Dermis blood vessel endothelial cell (primary cell): Measurements from ENCODE around the gene MAP1LC3B2. TPM values are rescaled to one million over a fixed set of nuclear protein-coding genes. Genes with fewer than 3 reads are reported as not detected.

Experiments used
- DNase-seq: peaks from one replicate; pipeline ENCODE4 v3.0.0; 2010
- total RNA-seq: library from RNA; depleted of rRNA; stranded (reverse); fragments of >200 nt; gene quantifications from 2 replicates; pipeline ENCODE4 v1.2.3, GENCODE V29; 2014

Gene MAP1LC3B2
- 0.19 TPM in 1 of 2 replicates, not detected in the other for total RNA-seq

GRCh38 chr12:116559162-116559935 lies at the start of gene MAP1LC3B2:
MAP1LC3B2 (plus strand) TSS chr12:116559381; CDS start chr12:116575943, 16,562 bp downstream.
- no peak for DNase-seq

GRCh38 chr12:116513944-116514343 lies 45.2 kb upstream of the MAP1LC3B2 start:
- DNase-seq = no peak

- DNase-seq = no peak
Measured at GRCh38 chr12:116515684-116516083, 43.5 kb upstream of the MAP1LC3B2 start.

GRCh38 chr12:116516657-116517056 lies 42.5 kb upstream of the MAP1LC3B2 start:
- DNase-seq = no peak

- DNase-seq = no peak
Measured at GRCh38 chr12:116517431-116518045, 41.6 kb upstream of the MAP1LC3B2 start.

- no peak for DNase-seq
Measured at GRCh38 chr12:116520225-116520760, 38.9 kb upstream of the MAP1LC3B2 start.

GRCh38 chr12:116520801-116521471 lies 38.2 kb upstream of the MAP1LC3B2 start:
- peak; percentile 49 for DNase-seq

GRCh38 chr12:116524311-116524710 lies 34.9 kb upstream of the MAP1LC3B2 start:
- DNase-seq = no peak

GRCh38 chr12:116524964-116525379 lies 34.2 kb upstream of the MAP1LC3B2 start:
- peak; percentile 24 for DNase-seq

- peak; percentile 68 for DNase-seq
Measured at GRCh38 chr12:116525418-116526001, 33.7 kb upstream of the MAP1LC3B2 start.

- peak; percentile 74 for DNase-seq
Measured at GRCh38 chr12:116528065-116528464, 31.1 kb upstream of the MAP1LC3B2 start.

GRCh38 chr12:116528498-116528897 lies 30.7 kb upstream of the MAP1LC3B2 start:
- DNase-seq = peak; percentile 7

- no peak for DNase-seq
Measured at GRCh38 chr12:116529048-116529447, 30.1 kb upstream of the MAP1LC3B2 start.

GRCh38 chr12:116529686-116530085 lies 29.5 kb upstream of the MAP1LC3B2 start:
- no peak for DNase-seq

- DNase-seq = no peak
Measured at GRCh38 chr12:116532428-116532827, 26.8 kb upstream of the MAP1LC3B2 start.

- no peak for DNase-seq
Measured at GRCh38 chr12:116532986-116533342, 26.2 kb upstream of the MAP1LC3B2 start.

- DNase-seq = peak; percentile 68
Measured at GRCh38 chr12:116533343-116534251, 25.6 kb upstream of the MAP1LC3B2 start.

- peak; percentile 25 for DNase-seq
Measured at GRCh38 chr12:116534311-116535121, 24.7 kb upstream of the MAP1LC3B2 start.

- DNase-seq = no peak
Measured at GRCh38 chr12:116535241-116535640, 23.9 kb upstream of the MAP1LC3B2 start.

GRCh38 chr12:116537101-116537904 lies 21.9 kb upstream of the MAP1LC3B2 start:
- DNase-seq = no peak
